Neuronal stem cell (in vitro differentiated cells): Measurements from ENCODE around the gene RPS21.

Experiments used
- DNase-seq: peaks from one replicate; pipeline ENCODE4 v3.0.0-alpha.2; 2013; ENCODE audit warnings: low spot score
- H2AFZ ChIP-seq: one replicate; pipeline ENCODE4 v1.6.1; 2013; ENCODE audit warnings: mild to moderate bottlenecking, low read length, inconsistent platforms
- H2AK5ac ChIP-seq: 2 replicates; pipeline ENCODE4 v1.6.1; 2013; ENCODE audit warnings: low read depth, mild to moderate bottlenecking, inconsistent platforms, low read length, moderate library complexity, mixed read lengths
- H2BK120ac ChIP-seq: 2 replicates; pipeline ENCODE4 v1.6.1; 2013; ENCODE audit warnings: low read depth, mild to moderate bottlenecking, inconsistent platforms, low read length, moderate library complexity, mixed read lengths
- H2BK12ac ChIP-seq: one replicate; pipeline ENCODE4 v1.6.1; 2013; ENCODE audit warnings: low read length, inconsistent platforms
- H2BK15ac ChIP-seq: 2 replicates; pipeline ENCODE4 v1.6.1; 2013; ENCODE audit warnings: mild to moderate bottlenecking, low read length, inconsistent platforms, mixed read lengths
- H2BK5ac ChIP-seq: one replicate; pipeline ENCODE4 v1.6.1; 2013; ENCODE audit warnings: inconsistent platforms, mild to moderate bottlenecking, low read length, moderate library complexity
- H3K14ac ChIP-seq: one replicate; pipeline ENCODE4 v1.6.1; 2013; ENCODE audit warnings: low read length, inconsistent platforms
- H3K18ac ChIP-seq: 2 replicates; pipeline ENCODE4 v1.6.1; 2013; ENCODE audit warnings: low read length, inconsistent platforms
- H3K23ac ChIP-seq: 2 replicates; pipeline ENCODE4 v1.6.1; 2013; ENCODE audit warnings: low read depth, mild to moderate bottlenecking, mixed read lengths, low read length, inconsistent platforms; ENCODE audit not compliant: poor library complexity
- H3K27ac ChIP-seq: replicated peaks from 3 replicates; pipeline ENCODE4 v1.5.1; 2013; ENCODE audit warnings: low read length, inconsistent platforms
- H3K27me3 ChIP-seq, 3 experiments: 2 replicates each; pipeline ENCODE4 v1.6.1; 2013; ENCODE audit warnings: low read length in 3 of 3, mild to moderate bottlenecking in 2 of 3, inconsistent platforms in 1 of 3, low read depth in 1 of 3, mixed read lengths in 1 of 3, moderate library complexity in 1 of 3; ENCODE audit not compliant: control insufficient read depth in 3 of 3, insufficient read depth in 3 of 3
- H3K36me3 ChIP-seq, 2 donors: replicated peaks in 1 of 2; 2 replicates each; pipeline ENCODE4 v1.6.1; 2013; ENCODE audit warnings: low read length in 2 of 2; ENCODE audit not compliant: control insufficient read depth in 2 of 2, insufficient read depth in 2 of 2
- H3K4ac ChIP-seq: 2 replicates; pipeline ENCODE4 v1.6.1; 2013; ENCODE audit warnings: inconsistent platforms, mild to moderate bottlenecking, low read length, moderate library complexity
- H3K4me1 ChIP-seq, 2 donors: 1 replicate in 1 of 2; 2 replicates in 1 of 2; pipeline ENCODE4 v1.6.1; 2013; ENCODE audit warnings: low read length in 2 of 2, low read depth in 1 of 2; ENCODE audit not compliant: control insufficient read depth in 2 of 2, insufficient read depth in 1 of 2
- H3K4me2 ChIP-seq: one replicate; pipeline ENCODE4 v1.6.1; 2013; ENCODE audit warnings: mild to moderate bottlenecking, low read length, inconsistent platforms; ENCODE audit not compliant: insufficient read depth, poor library complexity, severe bottlenecking
- H3K4me3 ChIP-seq, 2 donors: 2 replicates each; pipeline ENCODE4 v1.5.1; 2013; ENCODE audit warnings: low read length in 2 of 2, mild to moderate bottlenecking in 2 of 2, inconsistent platforms in 1 of 2, moderate library complexity in 1 of 2
- H3K79me1 ChIP-seq: one replicate; pipeline ENCODE4 v1.6.1; 2013; ENCODE audit warnings: low read depth, mild to moderate bottlenecking, inconsistent platforms, low read length, moderate library complexity
- H3K9ac ChIP-seq: one replicate; pipeline ENCODE4 v1.6.1; 2013; ENCODE audit warnings: mild to moderate bottlenecking, low read depth, low read length, inconsistent platforms; ENCODE audit not compliant: poor library complexity
- H3K9me3 ChIP-seq, 2 donors: replicated peaks in 1 of 2; 2 replicates each; pipeline versions ENCODE3 to v1.6.1; 2013; ENCODE audit warnings: low read length in 2 of 2, mild to moderate bottlenecking in 2 of 2, inconsistent platforms in 1 of 2, low read depth in 1 of 2, mixed read lengths in 1 of 2, moderate library complexity in 1 of 2; ENCODE audit not compliant: control insufficient read depth in 2 of 2, insufficient read depth in 1 of 2
- H4K8ac ChIP-seq: one replicate; pipeline ENCODE4 v1.6.1; 2013; ENCODE audit warnings: low read depth, mild to moderate bottlenecking, inconsistent platforms, low read length, moderate library complexity
- H4K91ac ChIP-seq: one replicate; pipeline ENCODE4 v1.6.1; 2013; ENCODE audit warnings: low read length, low read depth, mild to moderate bottlenecking, inconsistent platforms; ENCODE audit not compliant: poor library complexity
- WGBS, 2 donors: extraction: QIAGEN DNeasy Blood & Tissue Kit; methylation state at CpG; one replicate each; pipeline ENCODE4 v1.1.7; 2013; ENCODE audit warnings: missing lambda C conversion rate in 2 of 2, mixed read lengths in 1 of 2; ENCODE audit not compliant: insufficient read length in 2 of 2, insufficient replicate concordance in 1 of 2; ENCODE audit errors: extremely low coverage in 2 of 2; 5-methylcytosine and 5-hydroxymethylcytosine counted together

RPS21 gene

GRCh38 chr20:62416651-62417637 lies 30.0 kb downstream of the RPS21 start:
- Histone ChIP-seq H3K9ac (no peak overlapping the region), H3K4me2 (no peak overlapping the region), H2BK120ac (peak overlapping the region; percentile 47), H4K91ac (no peak overlapping the region), H3K18ac (peak overlapping the region; percentile 71), H2AK5ac (peak overlapping the region; percentile 81), H3K27me3 (peaks cover 0 to 56% (median 0%) of the 10 kb centered on the region in 3 experiments), H2BK12ac (no peak overlapping the region), H3K4ac (peak overlapping the region; percentile 53), H3K27ac (no peak overlapping the region), H2AFZ (no peak overlapping the region), H3K9me3 (peaks cover 0 to 5% of the 10 kb centered on the region in 2 donors), H3K4me3 (no peak overlapping the region), H3K23ac (peak overlapping the region; percentile 65), H3K36me3 (no peaks in the 10 kb centered on the region), H3K79me1 (peaks cover 3% of the 10 kb centered on the region), H3K4me1 (peaks cover 0 to 3% of the 10 kb centered on the region in 2 donors), H2BK5ac (peak overlapping the region; percentile 66), H3K14ac (peak overlapping the region; percentile 56), H2BK15ac (no peak overlapping the region), H4K8ac (no peak overlapping the region)
- no peak for DNase-seq
- WGBS, 2 donors: no CpG with 5 or more reads among the region's 43 CpGs

GRCh38 chr20:62417981-62418708 lies 31.2 kb downstream of the RPS21 start:
- no peak for DNase-seq
- Histone ChIP-seq H3K4me3 (no peak overlapping the region), H2BK12ac (no peak overlapping the region), H3K18ac (no peak overlapping the region), H3K27ac (no peak overlapping the region), H3K9ac (no peak overlapping the region), H3K27me3 (peaks cover 0 to 50% (median 0%) of the 10 kb centered on the region in 3 experiments), H3K4ac (no peak overlapping the region), H3K9me3 (peaks cover 0 to 5% of the 10 kb centered on the region in 2 donors), H2BK5ac (no peak overlapping the region), H4K91ac (no peak overlapping the region), H2BK120ac (no peak overlapping the region), H3K79me1 (peaks cover 3% of the 10 kb centered on the region), H3K4me1 (peaks cover 0 to 3% of the 10 kb centered on the region in 2 donors), H3K23ac (no peak overlapping the region), H2AFZ (no peak overlapping the region), H4K8ac (no peak overlapping the region), H3K36me3 (no peaks in the 10 kb centered on the region), H2AK5ac (peak overlapping the region; percentile 60), H3K14ac (peak overlapping the region; percentile 39), H2BK15ac (no peak overlapping the region), H3K4me2 (no peak overlapping the region)
- WGBS, 2 donors: no CpG with 5 or more reads among the region's 25 CpGs

- Histone ChIP-seq H3K14ac (peak overlapping the region; percentile 82), H2BK5ac (no peak overlapping the region), H4K91ac (no peak overlapping the region), H3K4me3 (no peak overlapping the region), H3K9ac (no peak overlapping the region), H3K27me3 (peaks cover 0 to 48% (median 0%) of the 10 kb centered on the region in 3 experiments), H3K79me1 (peaks cover 3% of the 10 kb centered on the region), H3K27ac (no peak overlapping the region), H2AFZ (no peak overlapping the region), H3K9me3 (peaks cover 0 to 5% of the 10 kb centered on the region in 2 donors), H3K23ac (peak overlapping the region; percentile 80), H2BK12ac (peak overlapping the region; percentile 73), H4K8ac (no peak overlapping the region), H3K18ac (peak overlapping the region; percentile 48), H3K36me3 (no peaks in the 10 kb centered on the region), H3K4me2 (no peak overlapping the region), H2BK120ac (peak overlapping the region; percentile 61), H2BK15ac (peak overlapping the region; percentile 11), H3K4me1 (peaks cover 0 to 3% of the 10 kb centered on the region in 2 donors), H3K4ac (no peak overlapping the region), H2AK5ac (peak overlapping the region; percentile 70)
- no CpG with 5 or more reads among the region's 19 CpGs for WGBS, 2 donors
- no peak for DNase-seq
Measured at GRCh38 chr20:62418709-62419487, 32.0 kb downstream of the RPS21 start.
